Large intestine (tissue), 3 donors: ENCODE results near the gene CEMP1. TPM values are rescaled to one million over a fixed set of nuclear protein-coding genes. Genes with fewer than 3 reads are reported as not detected.

Source experiments
- DNase-seq, 2 donors: peaks; one replicate each; pipeline versions ENCODE4 v3.0.0 to v3.0.0-alpha.2; 2013
- H3K27ac ChIP-seq: one replicate; pipeline ENCODE4 v1.5.1; 2013; ENCODE audit warnings: low read length
- H3K27me3 ChIP-seq: 2 replicates; pipeline ENCODE4 v1.6.1; 2013; ENCODE audit warnings: low read length; ENCODE audit not compliant: control insufficient read depth, insufficient read depth
- H3K36me3 ChIP-seq: 2 replicates; pipeline ENCODE4 v1.6.1; 2013; ENCODE audit warnings: low read length; ENCODE audit not compliant: control insufficient read depth, insufficient read depth
- H3K4me1 ChIP-seq: one replicate; pipeline ENCODE4 v1.6.1; 2013; ENCODE audit warnings: low read length; ENCODE audit not compliant: control insufficient read depth, insufficient read depth
- H3K4me3 ChIP-seq: one replicate; pipeline ENCODE4 v1.5.1; 2013; ENCODE audit warnings: low read length
- H3K9me3 ChIP-seq: one replicate; pipeline ENCODE4 v1.6.1; 2013; ENCODE audit warnings: mild to moderate bottlenecking, low read depth, low read length, moderate library complexity; ENCODE audit not compliant: control insufficient read depth
- WGBS: methylation state at CpG from one replicate; pipeline ENCODE4 v1.1.5; 2013; ENCODE audit warnings: low lambda C conversion rate; ENCODE audit not compliant: insufficient coverage; 5-methylcytosine and 5-hydroxymethylcytosine counted together
- polyA plus RNA-seq: library from polyadenylated mRNA; unstranded; fragments of 120-200 nt; gene quantifications from one replicate; pipeline ENCODE4 v1.2.1, GENCODE V29; 2013

The CEMP1 gene
- polyA plus RNA-seq, 1 donor, result 16.8 TPM

GRCh38 chr16:2511996-2512734 lies 19.0 kb downstream of the CEMP1 start:
- no peaks in the 10 kb centered on the region for H3K9me3 ChIP-seq
- H3K36me3 ChIP-seq, result peaks cover 10% of the 10 kb centered on the region
- no peak overlapping the region for H3K4me3 ChIP-seq
- peak overlapping the region; percentile 74 for H3K27ac ChIP-seq
- no peak for DNase-seq
- H3K27me3 ChIP-seq, result no peaks in the 10 kb centered on the region
- WGBS, result no CpG with 5 or more reads among the region's 17 CpGs
- peaks cover 43% of the 10 kb centered on the region for H3K4me1 ChIP-seq

- peak; percentile 67 to 72 for DNase-seq
- no peak overlapping the region for H3K27ac ChIP-seq
- H3K4me1 ChIP-seq, result peaks cover 34% of the 10 kb centered on the region
- no peak overlapping the region for H3K4me3 ChIP-seq
- WGBS, result no CpG with 5 or more reads among the region's 24 CpGs
- H3K27me3 ChIP-seq, result no peaks in the 10 kb centered on the region
- H3K9me3 ChIP-seq, result no peaks in the 10 kb centered on the region
- peaks cover 3% of the 10 kb centered on the region for H3K36me3 ChIP-seq
Observed at GRCh38 chr16:2511128-2511800, 19.9 kb downstream of the CEMP1 start.

GRCh38 chr16:2508722-2509400 lies 22.3 kb downstream of the CEMP1 start:
- Histone ChIP-seq H3K27ac (no peak overlapping the region), H3K4me3 (no peak overlapping the region), H3K36me3 (no peaks in the 10 kb centered on the region), H3K9me3 (no peaks in the 10 kb centered on the region), H3K4me1 (peaks cover 24% of the 10 kb centered on the region), H3K27me3 (no peaks in the 10 kb centered on the region)
- no CpG with 5 or more reads among the region's 18 CpGs for WGBS
- no peak for DNase-seq

- Histone ChIP-seq H3K27me3 (no peaks in the 10 kb centered on the region), H3K4me1 (peaks cover 24% of the 10 kb centered on the region), H3K9me3 (no peaks in the 10 kb centered on the region), H3K4me3 (no peak overlapping the region), H3K36me3 (no peaks in the 10 kb centered on the region), H3K27ac (no peak overlapping the region)
- no peak for DNase-seq
- WGBS, result no CpG with 5 or more reads among the region's 11 CpGs
Observed at GRCh38 chr16:2507665-2508064, 23.5 kb downstream of the CEMP1 start.

GRCh38 chr16:2507052-2507659 lies 24.1 kb downstream of the CEMP1 start:
- no peak for DNase-seq
- H3K36me3 ChIP-seq, result no peaks in the 10 kb centered on the region
- H3K27me3 ChIP-seq, result no peaks in the 10 kb centered on the region
- WGBS, result no CpG with 5 or more reads among the region's 14 CpGs
- no peak overlapping the region for H3K4me3 ChIP-seq
- peaks cover 24% of the 10 kb centered on the region for H3K4me1 ChIP-seq
- H3K27ac ChIP-seq, result no peak overlapping the region
- no peaks in the 10 kb centered on the region for H3K9me3 ChIP-seq

GRCh38 chr16:2505695-2506094 lies 25.5 kb downstream of the CEMP1 start:
- peaks cover 25% of the 10 kb centered on the region for H3K4me1 ChIP-seq
- no peak for DNase-seq
- H3K27ac ChIP-seq, result no peak overlapping the region
- 100% methylated on average over 1 of the region's 14 CpGs for WGBS
- no peak overlapping the region for H3K4me3 ChIP-seq
- no peaks in the 10 kb centered on the region for H3K36me3 ChIP-seq
- no peaks in the 10 kb centered on the region for H3K27me3 ChIP-seq
- no peaks in the 10 kb centered on the region for H3K9me3 ChIP-seq

GRCh38 chr16:2501946-2502895 lies 29.0 kb downstream of the CEMP1 start:
- Histone ChIP-seq H3K4me3 (no peak overlapping the region), H3K27ac (peak overlapping the region; percentile 48), H3K9me3 (no peaks in the 10 kb centered on the region), H3K36me3 (peaks cover 20% of the 10 kb centered on the region), H3K27me3 (no peaks in the 10 kb centered on the region), H3K4me1 (peaks cover 25% of the 10 kb centered on the region)
- no CpG with 5 or more reads among the region's 18 CpGs for WGBS
- no peak for DNase-seq

GRCh38 chr16:2500918-2501750 lies 30.1 kb downstream of the CEMP1 start:
- Histone ChIP-seq H3K4me1 (peaks cover 25% of the 10 kb centered on the region), H3K27me3 (no peaks in the 10 kb centered on the region), H3K27ac (no peak overlapping the region), H3K36me3 (peaks cover 30% of the 10 kb centered on the region), H3K4me3 (peak overlapping the region; percentile 21), H3K9me3 (no peaks in the 10 kb centered on the region)
- peak; percentile 78 to 81 for DNase-seq
- WGBS, result no CpG with 5 or more reads among the region's 23 CpGs

GRCh38 chr16:2500430-2500917 lies 30.7 kb downstream of the CEMP1 start:
- Histone ChIP-seq H3K4me3 (no peak overlapping the region), H3K27ac (no peak overlapping the region), H3K9me3 (no peaks in the 10 kb centered on the region), H3K36me3 (peaks cover 33% of the 10 kb centered on the region), H3K4me1 (peaks cover 25% of the 10 kb centered on the region), H3K27me3 (no peaks in the 10 kb centered on the region)
- DNase-seq, result no peak
- WGBS, result no CpG with 5 or more reads among the region's 20 CpGs
